Fibroblast of skin of left quadriceps (primary cell): Measurements from ENCODE around the gene ESPNL.

Source experiments
- DNase-seq, 2 experiments: peaks; one replicate each; pipeline ENCODE4 v3.0.0-alpha.2; 2013; ENCODE audit warnings: low read depth in 2 of 2

ESPNL gene

GRCh38 chr2:238142382-238143205, 42.5 kb downstream of the ESPNL start:
- DNase-seq, result no peak

GRCh38 chr2:238143239-238143951, 43.3 kb downstream of the ESPNL start:
- DNase-seq, result no peak

GRCh38 chr2:238144262-238144661, 44.1 kb downstream of the ESPNL start:
- no peak for DNase-seq

GRCh38 chr2:238145046-238145445, 44.9 kb downstream of the ESPNL start:
- DNase-seq, result no peak

GRCh38 chr2:238145851-238146250, 45.7 kb downstream of the ESPNL start:
- DNase-seq, result no peak

GRCh38 chr2:238146884-238147544, 46.9 kb downstream of the ESPNL start:
- DNase-seq, result no peak

GRCh38 chr2:238148981-238149380, 48.8 kb downstream of the ESPNL start:
- no peak for DNase-seq

GRCh38 chr2:238149841-238150572, 49.9 kb downstream of the ESPNL start:
- DNase-seq, result no peak

- no peak for DNase-seq
These were observed 50.5 kb downstream of the ESPNL start for GRCh38 chr2:238150686-238151085.

GRCh38 chr2:238151205-238151604, 51.1 kb downstream of the ESPNL start:
- no peak for DNase-seq

GRCh38 chr2:238151628-238152235, 51.6 kb downstream of the ESPNL start:
- DNase-seq, result no peak

GRCh38 chr2:238152771-238153688, 52.9 kb downstream of the ESPNL start:
- DNase-seq, result no peak

GRCh38 chr2:238154570-238154969, 54.4 kb downstream of the ESPNL start:
- no peak for DNase-seq

GRCh38 chr2:238155051-238155760, 55.1 kb downstream of the ESPNL start:
- DNase-seq, result no peak

- DNase-seq, result no peak
These were observed 55.9 kb downstream of the ESPNL start for GRCh38 chr2:238155761-238156694.

GRCh38 chr2:238157506-238158017, 57.4 kb downstream of the ESPNL start:
- no peak for DNase-seq

GRCh38 chr2:238158018-238158508, 57.9 kb downstream of the ESPNL start:
- DNase-seq, result no peak

GRCh38 chr2:238158509-238159070, 58.5 kb downstream of the ESPNL start, which contains the start of gene ERFE:
ERFE (plus strand) TSS chr2:238158970; CDS start chr2:238159008, 38 bp downstream.
- no peak for DNase-seq
